GM23338 (cell line): ENCODE results near the gene PROB1. TPM values are rescaled to one million over a fixed set of nuclear protein-coding genes. Genes with fewer than 3 reads are reported as not detected.
A peak's percentile ranks its signal among the peaks of the same experiment; 100 is the strongest.

Source experiments
- ATAC-seq: fragments of 200-7000 bp; cut with Tn5 transposase; 3 replicates; pipeline ENCODE4 v1.9.1; 2020
- DNase-seq: peaks from one replicate; pipeline ENCODE4 v3.0.0-alpha.2; 2015; ENCODE audit warnings: low spot score
- H2AFZ ChIP-seq: fragments of 200-600 bp; sonication (generic); 2 replicates; pipeline ENCODE4 v1.8.0; 2016; ENCODE audit warnings: antibody characterized with exemption, mild to moderate bottlenecking, moderate library complexity
- H3F3A ChIP-seq: fragments of 200-600 bp; sonication (generic); replicated peaks from 2 replicates; pipeline ENCODE4 v1.8.0; 2017; ENCODE audit warnings: antibody characterized with exemption, mixed run types, low read depth
- H3K27ac ChIP-seq: fragments of 200-600 bp; sonication (generic); 2 replicates; pipeline ENCODE4 v1.6.1; 2016; ENCODE audit warnings: low read depth
- H3K27me3 ChIP-seq: fragments of 200-600 bp; sonication (generic); 2 replicates; pipeline ENCODE4 v1.8.0; 2016; ENCODE audit warnings: mild to moderate bottlenecking, mixed run types, moderate library complexity; ENCODE audit not compliant: insufficient read depth
- H3K36me3 ChIP-seq: fragments of 200-600 bp; sonication (generic); 2 replicates; pipeline ENCODE4 v1.8.0; 2016; ENCODE audit warnings: mild to moderate bottlenecking; ENCODE audit not compliant: insufficient read depth
- H3K4me1 ChIP-seq: fragments of 200-600 bp; sonication (generic); 2 replicates; pipeline ENCODE4 v1.8.0; 2016; ENCODE audit warnings: mild to moderate bottlenecking, moderate library complexity; ENCODE audit not compliant: insufficient read depth
- H3K4me2 ChIP-seq: fragments of 200-600 bp; sonication (generic); 2 replicates; pipeline ENCODE4 v1.7.1; 2017; ENCODE audit warnings: mixed run types
- H3K4me3 ChIP-seq: fragments of 200-600 bp; sonication (generic); 2 replicates; pipeline ENCODE4 v1.6.1; 2016; ENCODE audit warnings: mixed run types
- H3K79me2 ChIP-seq: fragments of 200-600 bp; sonication (generic); replicated peaks from 2 replicates; pipeline ENCODE4 v1.8.0; 2017; ENCODE audit warnings: mild to moderate bottlenecking; ENCODE audit not compliant: insufficient read depth
- H3K9me2 ChIP-seq: fragments of 200-600 bp; sonication (generic); 2 replicates; pipeline ENCODE4 v1.8.0; 2017; ENCODE audit not compliant: insufficient read depth
- H4K20me1 ChIP-seq: fragments of 200-600 bp; sonication (generic); replicated peaks from 2 replicates; pipeline ENCODE4 v1.8.0; 2017; ENCODE audit warnings: mild to moderate bottlenecking; ENCODE audit not compliant: insufficient read depth
- H3K27ac Mint-ChIP-seq: 2 replicates; pipeline ENCODE4 v1.8.0; 2020; ENCODE audit warnings: inconsistent platforms, mild to moderate bottlenecking, moderate library complexity, mixed read lengths
- H3K27me3 Mint-ChIP-seq: 3 replicates; pipeline ENCODE4 v1.8.0; 2022; ENCODE audit warnings: low read depth, mild to moderate bottlenecking, moderate library complexity, mixed read lengths, inconsistent platforms; ENCODE audit not compliant: insufficient read depth, poor library complexity
- H3K36me3 Mint-ChIP-seq: 3 replicates; pipeline ENCODE4 v1.8.0; 2021; ENCODE audit warnings: low read depth, mild to moderate bottlenecking, inconsistent platforms, moderate library complexity, mixed read lengths
- H3K4me1 Mint-ChIP-seq: 3 replicates; pipeline ENCODE4 v1.8.0; 2020; ENCODE audit warnings: mild to moderate bottlenecking, inconsistent platforms, mixed read lengths
- H3K4me3 Mint-ChIP-seq: 3 replicates; pipeline ENCODE4 v1.8.0; 2021; ENCODE audit warnings: moderate library complexity, mild to moderate bottlenecking, inconsistent platforms, mixed read lengths
- H3K9me3 Mint-ChIP-seq: 3 replicates; pipeline ENCODE4 v1.8.0; 2020; ENCODE audit warnings: moderate library complexity, mild to moderate bottlenecking, inconsistent platforms, mixed read lengths
- CREB1 ChIP-seq: fragments of 250-450 bp; sonication (Bioruptor Pico); IDR thresholded peaks from 2 replicates; pipeline ENCODE4 v1.5.0; 2020; ENCODE audit warnings: low read depth, mild to moderate bottlenecking, moderate library complexity
- JUNB ChIP-seq: IDR thresholded peaks from one replicate; pipeline ENCODE4 v1.6.1; 2016; ENCODE audit warnings: antibody characterized with exemption; ENCODE audit not compliant: unreplicated experiment
- ZNF114 ChIP-seq: fragments of 250-450 bp; sonication (Bioruptor Pico); IDR thresholded peaks from 2 replicates; pipeline ENCODE4 v1.5.0; 2020; ENCODE audit warnings: mild to moderate bottlenecking, moderate library complexity
- ZNF331 ChIP-seq: fragments of 250-450 bp; sonication (Bioruptor Pico); IDR thresholded peaks from 2 replicates; pipeline ENCODE4 v1.5.0; 2020; ENCODE audit warnings: low read depth, mild to moderate bottlenecking, moderate library complexity
- polyA plus RNA-seq: library from polyadenylated mRNA; unstranded; fragments of >200 nt; fragmentation: Nextera tagmentation; extraction: Ambion mirVana; gene quantifications from 2 replicates; pipeline ENCODE4 v1.2.1, GENCODE V29; 2016
- total RNA-seq: library from RNA; depleted of rRNA; stranded (reverse); fragments of >200 nt; shearing (Covaris generic); gene quantifications from 2 replicates; pipeline ENCODE4 v1.2.3, GENCODE V29; 2014
- TF ChIP-seq, protein P1 (sequence below): IDR thresholded peaks from 2 replicates; pipeline ENCODE4 v1.6.1; 2016; ENCODE audit warnings: antibody characterized with exemption
- TF ChIP-seq, protein P2 (sequence below), 2 experiments: fragments of 200-600 bp in 1 of 2; sonication (generic) in 1 of 2; conservative IDR thresholded peaks; 2 replicates each; pipeline versions ENCODE4 v1.5.1 to v1.6.1; 2016 to 2017; ENCODE audit warnings: antibody characterized with exemption in 2 of 2, low read depth in 2 of 2, mild to moderate bottlenecking in 2 of 2, moderate library complexity in 1 of 2

The PROB1 gene
- total and polyA plus RNA-seq, 2 experiments from 2014 or later, result 0.73 to 2.7 TPM

DNA sequence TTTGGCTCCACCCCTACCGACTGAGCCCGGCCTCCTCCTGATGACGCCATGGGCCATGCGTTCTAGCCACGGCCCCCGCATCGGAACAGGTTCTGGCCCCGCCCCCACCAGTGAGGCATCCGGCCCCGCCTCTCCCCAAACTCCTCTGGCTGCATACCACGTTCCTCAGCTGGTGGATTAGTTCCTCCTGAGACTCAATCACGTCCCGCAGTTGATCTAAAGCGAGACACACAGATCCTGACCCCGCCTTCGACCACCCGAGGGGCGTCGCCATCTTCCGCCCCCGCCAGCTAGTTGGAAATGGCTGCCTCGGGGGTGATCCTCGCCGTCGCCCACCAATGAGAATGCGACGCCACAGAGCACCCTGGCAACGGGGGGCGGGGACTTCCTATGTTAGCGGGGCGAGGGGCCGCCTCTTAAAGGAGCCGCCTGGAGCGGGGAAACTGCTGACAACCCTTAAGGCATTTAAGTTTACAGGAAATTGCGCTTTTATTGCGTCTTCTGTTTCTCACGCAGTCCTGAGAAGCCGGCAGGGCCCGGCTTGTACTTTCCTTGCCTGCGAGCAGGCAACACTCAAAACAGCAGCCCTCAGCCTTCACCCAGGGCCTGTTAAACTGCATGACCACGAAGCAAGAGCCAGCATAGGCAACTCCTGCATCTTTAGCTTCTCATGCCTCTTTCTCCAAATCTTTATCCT, 9.0 kb upstream of the PROB1 start, which contains the start of gene SPATA24 (continued):
- TF ChIP-seq, protein P1, sequence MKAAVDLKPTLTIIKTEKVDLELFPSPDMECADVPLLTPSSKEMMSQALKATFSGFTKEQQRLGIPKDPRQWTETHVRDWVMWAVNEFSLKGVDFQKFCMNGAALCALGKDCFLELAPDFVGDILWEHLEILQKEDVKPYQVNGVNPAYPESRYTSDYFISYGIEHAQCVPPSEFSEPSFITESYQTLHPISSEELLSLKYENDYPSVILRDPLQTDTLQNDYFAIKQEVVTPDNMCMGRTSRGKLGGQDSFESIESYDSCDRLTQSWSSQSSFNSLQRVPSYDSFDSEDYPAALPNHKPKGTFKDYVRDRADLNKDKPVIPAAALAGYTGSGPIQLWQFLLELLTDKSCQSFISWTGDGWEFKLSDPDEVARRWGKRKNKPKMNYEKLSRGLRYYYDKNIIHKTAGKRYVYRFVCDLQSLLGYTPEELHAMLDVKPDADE, result no peak

DNA sequence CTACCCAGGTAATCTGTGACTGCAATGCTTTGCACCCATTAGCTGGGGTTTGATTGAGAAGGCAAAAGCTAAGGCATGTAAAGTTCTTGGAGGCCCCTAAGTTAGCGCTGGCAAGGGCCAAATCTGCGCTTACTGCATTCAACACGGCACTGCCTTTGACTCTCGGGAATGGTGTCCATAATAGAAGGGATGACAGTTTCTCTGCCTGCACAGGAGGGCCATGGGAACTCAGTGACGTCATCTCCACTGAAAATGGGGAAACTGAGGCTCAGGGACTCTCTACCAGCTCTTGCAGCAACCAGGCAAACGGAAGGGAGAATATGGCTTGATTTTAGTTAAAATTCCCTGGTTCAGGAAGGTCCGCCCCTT, 8.5 kb upstream of the PROB1 start:
- Histone ChIP-seq H3K79me2 (0 out of 2 replicates have a peak, but pooled peaks cover 3% of the 10 kb centered on the region), H3K4me3 (peak overlapping the region; percentile 65), H2AFZ (peak overlapping the region; percentile 76; the same call in 1 of the 2 replicates), H4K20me1 (0 out of 2 replicates have a peak, but pooled peaks cover 5% of the 10 kb centered on the region), H3K4me1 (peaks cover 16% of the 10 kb centered on the region), H3K27ac (peak overlapping the region; percentile 94), H3K9me2 (no peaks in the 10 kb centered on the region), H3K27me3 (no peaks in the 10 kb centered on the region), H3K36me3 (no peaks in the 10 kb centered on the region), H3F3A (peaks cover 16% of the 10 kb centered on the region), H3K4me2 (peak overlapping the region; percentile 81)
- Mint-ChIP-seq H3K27me3 (peaks cover 11% of the 10 kb centered on the region), H3K4me3 (peak overlapping the region; percentile 95), H3K4me1 (peaks cover 15% of the 10 kb centered on the region), H3K9me3 (no peaks in the 10 kb centered on the region), H3K36me3 (peaks cover 10% of the 10 kb centered on the region), H3K27ac (peak overlapping the region; percentile 100)
- TF ChIP-seq ZNF114 (no peak), ZNF331 (CRISPR knock-in tag) (no peak)
- DNase-seq, result no peak
- peak; percentile 2; the same call in 1 of the 3 replicates for ATAC-seq

DNA sequence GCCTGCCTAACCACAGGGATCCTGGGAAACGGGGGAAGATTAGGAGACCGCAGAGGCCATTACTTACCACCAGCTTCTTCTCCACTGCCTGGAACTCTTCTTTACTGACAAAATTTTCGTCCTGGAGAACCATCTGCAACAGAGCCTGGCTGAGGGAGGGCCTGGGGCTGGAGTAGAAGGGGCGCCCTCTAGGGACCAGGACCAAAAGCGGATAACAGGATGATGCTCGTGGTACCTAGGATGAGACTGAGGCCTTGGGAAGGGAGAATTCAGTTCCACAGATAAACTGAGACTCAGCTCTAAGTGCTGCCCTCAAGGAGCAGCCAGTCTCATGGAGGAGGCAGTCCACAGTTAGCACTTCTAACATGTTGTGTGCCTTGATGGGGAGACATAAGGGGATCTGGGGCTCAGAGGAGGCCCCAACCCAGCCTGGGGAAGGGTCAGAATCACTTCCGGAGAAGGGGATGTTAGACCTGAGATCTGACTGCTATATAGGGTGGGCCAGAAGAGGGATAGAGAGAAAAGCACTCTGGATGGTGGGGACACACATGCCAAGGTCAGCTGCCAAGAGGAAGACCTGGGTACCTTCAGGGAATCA, 7.8 kb upstream of the PROB1 start:
- 0 out of 2 replicates have a peak, but pooled peaks cover 3% of the 10 kb centered on the region for H3K79me2 ChIP-seq
- Mint-ChIP-seq H3K27me3 (peaks cover 11% of the 10 kb centered on the region), H3K36me3 (peaks cover 15% of the 10 kb centered on the region), H3K4me1 (peaks cover 15% of the 10 kb centered on the region), H3K9me3 (no peaks in the 10 kb centered on the region), H3K4me3 (peak overlapping the region; percentile 95), H3K27ac (no peak overlapping the region)
- H3K4me1 ChIP-seq, result peaks cover 16% of the 10 kb centered on the region
- H4K20me1 ChIP-seq, result 0 out of 2 replicates have a peak, but pooled peaks cover 5% of the 10 kb centered on the region
- no peak overlapping the region for H3K27ac ChIP-seq
- peak; percentile 63 for ATAC-seq
- no peaks in the 10 kb centered on the region for H3K36me3 ChIP-seq
- H3K9me2 ChIP-seq, result no peaks in the 10 kb centered on the region
- TF ChIP-seq JUNB (no peak), CREB1 (CRISPR knock-in tag) (no peak)
- TF ChIP-seq, protein P2, sequence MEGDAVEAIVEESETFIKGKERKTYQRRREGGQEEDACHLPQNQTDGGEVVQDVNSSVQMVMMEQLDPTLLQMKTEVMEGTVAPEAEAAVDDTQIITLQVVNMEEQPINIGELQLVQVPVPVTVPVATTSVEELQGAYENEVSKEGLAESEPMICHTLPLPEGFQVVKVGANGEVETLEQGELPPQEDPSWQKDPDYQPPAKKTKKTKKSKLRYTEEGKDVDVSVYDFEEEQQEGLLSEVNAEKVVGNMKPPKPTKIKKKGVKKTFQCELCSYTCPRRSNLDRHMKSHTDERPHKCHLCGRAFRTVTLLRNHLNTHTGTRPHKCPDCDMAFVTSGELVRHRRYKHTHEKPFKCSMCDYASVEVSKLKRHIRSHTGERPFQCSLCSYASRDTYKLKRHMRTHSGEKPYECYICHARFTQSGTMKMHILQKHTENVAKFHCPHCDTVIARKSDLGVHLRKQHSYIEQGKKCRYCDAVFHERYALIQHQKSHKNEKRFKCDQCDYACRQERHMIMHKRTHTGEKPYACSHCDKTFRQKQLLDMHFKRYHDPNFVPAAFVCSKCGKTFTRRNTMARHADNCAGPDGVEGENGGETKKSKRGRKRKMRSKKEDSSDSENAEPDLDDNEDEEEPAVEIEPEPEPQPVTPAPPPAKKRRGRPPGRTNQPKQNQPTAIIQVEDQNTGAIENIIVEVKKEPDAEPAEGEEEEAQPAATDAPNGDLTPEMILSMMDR (conservative IDR thresholded peaks at IDR 0.05; ENCODE audit: low read depth in 2 of 2), result peak; percentile 88 to 89
- H3K4me2 ChIP-seq, result peak overlapping the region; percentile 81; the same call in 1 of the 2 replicates
- H2AFZ ChIP-seq, result no peak overlapping the region
- H3F3A ChIP-seq, result peaks cover 16% of the 10 kb centered on the region
- DNase-seq, result peak; percentile 82
- no peaks in the 10 kb centered on the region for H3K27me3 ChIP-seq
- H3K4me3 ChIP-seq, result no peak overlapping the region
